LHCN-M2 (cell line): ENCODE data around the gene ZNF785. TPM values are rescaled to one million over a fixed set of nuclear protein-coding genes. Genes with fewer than 3 reads are reported as not detected.
"Not testable (repeated sequence)": the region's sequence is repeated elsewhere in the genome, so short reads cannot be mapped to it uniquely, and the experiment has no call there.

ENCODE experiments used
- DNase-seq: peaks from one replicate; pipeline ENCODE4 v3.0.0-alpha.2; 2012; ENCODE audit warnings: low read depth
- total RNA-seq: library from RNA; depleted of rRNA; stranded (reverse); fragments of >200 nt; gene quantifications from 2 replicates; pipeline ENCODE4 v1.2.3, GENCODE V29; 2014

ZNF785 gene
- total RNA-seq, 1 experiment from 2014 or later = 9.6 TPM

- no peak for DNase-seq
Observed at GRCh38 chr16:30565984-30566383, 19.5 kb downstream of the ZNF785 start.

- no peak for DNase-seq
Observed at GRCh38 chr16:30565526-30565925, 20.0 kb downstream of the ZNF785 start.

GRCh38 chr16:30562021-30562420 lies 23.5 kb downstream of the ZNF785 start:
- DNase-seq = no peak

- DNase-seq = no peak
Observed at GRCh38 chr16:30561089-30561816, 24.2 kb downstream of the ZNF785 start.

- DNase-seq = no peak
Observed at GRCh38 chr16:30559690-30560089, 25.8 kb downstream of the ZNF785 start.

GRCh38 chr16:30558789-30559377 lies 26.6 kb downstream of the ZNF785 start:
- no peak for DNase-seq

GRCh38 chr16:30557957-30558788 lies 27.3 kb downstream of the ZNF785 start, which contains the start of gene ZNF764:
ZNF764 (minus strand) TSS chr16:30558374; CDS start chr16:30558182, 192 bp downstream.
- peak; percentile 99 for DNase-seq

- no peak for DNase-seq
Observed at GRCh38 chr16:30557707-30557956, 27.9 kb downstream of the ZNF785 start.

GRCh38 chr16:30556125-30556473 lies 29.4 kb downstream of the ZNF785 start:
- no peak for DNase-seq

GRCh38 chr16:30555315-30556124 lies 30.0 kb downstream of the ZNF785 start:
- no peak for DNase-seq

- no peak for DNase-seq
Observed at GRCh38 chr16:30554557-30555314, 30.8 kb downstream of the ZNF785 start.

GRCh38 chr16:30553393-30553899 lies 32.1 kb downstream of the ZNF785 start:
- DNase-seq = no peak

GRCh38 chr16:30552956-30553355 lies 32.5 kb downstream of the ZNF785 start:
- no peak for DNase-seq

GRCh38 chr16:30551781-30552180 lies 33.7 kb downstream of the ZNF785 start:
- DNase-seq = no peak

- no peak for DNase-seq
Observed at GRCh38 chr16:30548416-30549253, 36.9 kb downstream of the ZNF785 start.

- no peak for DNase-seq
Observed at GRCh38 chr16:30546115-30546514, 39.4 kb downstream of the ZNF785 start.

GRCh38 chr16:30543067-30543466 lies 42.4 kb downstream of the ZNF785 start:
- DNase-seq = no peak

- DNase-seq = peak; percentile 80
Observed at GRCh38 chr16:30541502-30542329, 43.8 kb downstream of the ZNF785 start.

GRCh38 chr16:30540916-30541464 lies 44.5 kb downstream of the ZNF785 start:
- not testable (repeated sequence) for DNase-seq
